Raji (cell line): Measurements from ENCODE around the gene OSTN.

Source experiments
- POLR2A ChIP-seq: IDR thresholded peaks from 2 replicates; pipeline ENCODE4 v1.6.1; 2011; ENCODE audit warnings: low read depth, low read length, control low read depth; ENCODE audit not compliant: insufficient read depth

OSTN gene

DNA sequence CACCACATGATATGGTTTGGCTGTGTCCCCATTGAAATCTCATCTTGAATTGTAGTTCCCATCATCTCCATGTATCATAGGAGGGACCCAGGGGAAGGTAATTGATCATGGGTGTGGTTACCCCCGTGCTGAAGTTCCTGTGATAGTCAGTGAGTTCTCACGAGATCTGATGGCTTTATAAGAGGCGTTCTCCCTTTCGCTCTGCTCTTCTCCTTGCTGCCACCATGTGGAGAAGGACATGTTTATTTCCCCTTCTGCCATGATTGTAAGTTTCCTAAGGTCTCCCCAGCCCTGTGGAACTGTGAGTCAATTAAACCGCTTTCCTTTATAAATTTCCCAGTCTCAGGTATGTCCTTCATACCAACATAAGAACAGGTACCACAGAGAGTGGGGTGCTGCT is 21.9 kb downstream of the OSTN start:
- no peak for TF ChIP-seq POLR2A

DNA sequence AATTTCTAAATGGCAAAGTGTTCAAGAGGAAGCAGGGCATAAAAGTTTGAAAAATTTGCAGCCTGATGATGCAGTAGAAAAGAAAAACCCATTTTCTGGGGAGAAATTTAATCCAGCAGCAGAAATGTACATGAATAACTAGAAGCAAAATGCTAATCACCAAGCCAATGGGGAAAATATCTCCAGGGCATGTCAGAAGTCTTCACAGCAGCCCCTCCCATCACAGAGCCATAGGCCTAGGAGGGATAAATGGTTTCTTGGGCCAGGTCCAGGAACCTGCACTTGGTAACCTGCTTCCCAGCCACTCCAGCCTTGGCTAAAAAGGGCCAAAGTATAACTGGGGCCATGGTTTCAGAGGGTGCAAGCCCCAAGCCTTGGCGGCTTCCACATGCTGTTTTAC is 22.6 kb downstream of the OSTN start:
- no peak for TF ChIP-seq POLR2A

- TF ChIP-seq POLR2A = no peak
These were observed 28.5 kb downstream of the OSTN start for GRCh38 chr3:191227541-191227940.

- no peak for TF ChIP-seq POLR2A
These were observed 35.2 kb downstream of the OSTN start for GRCh38 chr3:191234216-191234615.

GRCh38 chr3:191235331-191236314 is 36.6 kb downstream of the OSTN start:
- TF ChIP-seq POLR2A = no peak

DNA sequence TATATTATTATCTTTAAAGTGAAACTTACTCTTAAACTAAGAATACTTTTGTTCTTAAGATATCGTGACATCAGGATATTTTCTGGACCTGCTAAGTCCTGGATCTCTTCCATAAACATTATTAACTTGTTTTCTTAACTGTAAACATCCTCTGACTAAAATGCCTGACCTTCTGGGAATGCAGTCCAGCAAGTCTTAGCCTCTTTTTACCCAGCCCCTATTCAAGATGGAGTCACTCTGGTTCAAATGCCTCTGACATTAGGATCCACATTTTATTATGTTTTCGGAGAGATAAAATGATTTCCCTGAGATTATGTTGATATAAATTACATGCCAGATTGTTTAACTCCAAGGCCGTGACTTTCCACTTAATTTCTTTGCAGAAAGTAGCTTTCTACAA is 37.6 kb downstream of the OSTN start:
- no peak for TF ChIP-seq POLR2A

GRCh38 chr3:191237047-191237882 is 38.2 kb downstream of the OSTN start:
- TF ChIP-seq POLR2A = no peak

GRCh38 chr3:191238321-191238817 is 39.3 kb downstream of the OSTN start:
- no peak for TF ChIP-seq POLR2A

DNA sequence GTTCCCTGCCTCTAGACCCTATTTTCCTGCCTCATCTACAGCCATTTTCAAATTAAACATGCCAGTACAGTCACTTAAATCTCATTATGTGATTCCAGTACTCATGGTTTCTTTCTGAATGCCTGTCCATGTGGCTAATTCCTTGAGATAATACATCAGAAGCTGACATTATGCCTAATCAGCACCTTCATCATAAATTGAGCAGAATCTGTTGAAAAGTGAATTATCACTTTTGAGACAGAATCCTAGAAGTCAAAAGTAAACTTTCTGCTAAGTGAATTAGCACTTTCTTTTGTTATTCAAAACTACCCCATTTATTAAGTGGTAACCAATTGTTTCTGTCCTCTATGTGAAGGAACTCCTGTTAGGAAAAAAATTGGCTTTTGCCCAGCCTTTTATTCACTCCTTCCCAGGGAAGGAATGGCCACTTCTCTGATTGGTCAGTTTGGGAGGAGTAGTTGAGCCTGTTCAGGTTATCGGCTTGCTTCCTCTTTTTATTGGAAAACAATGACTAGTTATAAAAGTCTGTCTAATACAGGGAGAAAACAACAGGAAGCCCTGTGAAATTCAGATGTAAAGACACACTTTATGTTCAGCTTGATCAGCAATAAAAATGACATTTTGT is 40.5 kb downstream of the OSTN start:
- no peak for TF ChIP-seq POLR2A

GRCh38 chr3:191240486-191240885 is 41.4 kb downstream of the OSTN start:
- TF ChIP-seq POLR2A = no peak

GRCh38 chr3:191244242-191244867 is 45.3 kb downstream of the OSTN start:
- no peak for TF ChIP-seq POLR2A

GRCh38 chr3:191246630-191247029 is 47.6 kb downstream of the OSTN start:
- no peak for TF ChIP-seq POLR2A

DNA sequence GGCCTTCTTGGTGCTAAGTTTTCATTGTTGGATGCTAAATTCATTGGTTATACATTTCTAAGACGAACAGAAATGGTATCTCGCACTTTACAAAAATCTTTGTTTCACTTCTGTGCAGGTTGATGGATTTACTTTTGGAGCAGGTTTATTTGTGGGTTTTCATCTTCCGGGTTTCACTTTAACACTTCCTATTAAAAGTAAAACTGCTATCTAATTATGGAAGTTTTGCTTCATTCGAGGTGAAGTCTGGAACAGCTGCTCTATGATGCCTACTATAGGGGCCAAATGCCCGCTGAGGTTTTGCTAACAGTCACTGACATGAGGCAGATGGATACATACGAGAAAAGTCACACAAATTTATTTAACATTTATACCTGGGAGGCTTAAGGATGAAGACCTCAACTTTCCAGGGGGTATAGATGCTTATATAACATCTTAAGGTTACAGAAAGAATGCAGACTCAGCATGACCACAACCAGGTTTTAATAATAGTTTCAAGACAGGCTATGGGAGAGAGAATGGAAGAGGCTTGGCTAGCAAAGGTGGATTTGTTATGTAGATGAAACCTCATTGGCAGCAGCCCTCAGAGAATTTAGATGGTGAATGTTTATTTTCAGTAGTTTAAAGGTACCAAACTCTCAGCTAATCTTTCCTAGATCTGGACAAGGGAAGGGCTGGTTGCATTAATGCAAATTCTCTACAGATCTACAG is 54.2 kb downstream of the OSTN start:
- TF ChIP-seq POLR2A = no peak
